Body of pancreas (tissue), 4 donors: ENCODE results near the gene RALB.

Experiments
- POLR2A ChIP-seq, 3 donors: fragments of 450-650 bp; IDR thresholded peaks; one replicate each; pipeline ENCODE4 v1.6.1; 2016; ENCODE audit warnings: antibody characterized with exemption in 3 of 3, mild to moderate bottlenecking in 2 of 3
- TF ChIP-seq, protein P1 (sequence below), 7 experiments: fragments of 450-650 bp in 4 of 7; fragments of 200-600 bp in 3 of 7; sonication (generic) in 3 of 7; IDR thresholded peaks; one replicate each; pipeline ENCODE4 v1.5.1; 2016 to 2019; ENCODE audit warnings: antibody characterized with exemption in 7 of 7

DNA sequence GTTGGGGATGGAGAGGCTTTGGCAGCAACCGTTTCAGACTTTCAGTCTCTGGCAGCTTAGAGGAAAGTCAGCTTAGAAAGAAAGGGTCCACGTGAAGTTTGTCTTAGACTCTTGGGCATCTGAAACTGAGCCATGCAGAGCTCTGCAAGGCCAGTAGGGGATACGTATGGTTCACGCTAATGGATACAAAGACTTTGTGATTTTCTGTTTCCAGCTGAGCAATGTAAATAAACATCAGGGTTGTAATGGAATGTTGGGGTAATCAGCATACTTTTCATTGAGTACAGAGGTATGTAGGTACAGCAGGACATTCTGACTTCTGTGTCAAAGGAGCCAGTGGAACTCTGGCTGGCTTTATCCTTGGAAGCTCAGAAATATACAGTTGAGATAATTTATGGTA is 31.0 kb downstream of the RALB start:
- TF ChIP-seq POLR2A (IDR thresholded peaks at IDR 0.05), result no peak
- TF ChIP-seq, protein P1, sequence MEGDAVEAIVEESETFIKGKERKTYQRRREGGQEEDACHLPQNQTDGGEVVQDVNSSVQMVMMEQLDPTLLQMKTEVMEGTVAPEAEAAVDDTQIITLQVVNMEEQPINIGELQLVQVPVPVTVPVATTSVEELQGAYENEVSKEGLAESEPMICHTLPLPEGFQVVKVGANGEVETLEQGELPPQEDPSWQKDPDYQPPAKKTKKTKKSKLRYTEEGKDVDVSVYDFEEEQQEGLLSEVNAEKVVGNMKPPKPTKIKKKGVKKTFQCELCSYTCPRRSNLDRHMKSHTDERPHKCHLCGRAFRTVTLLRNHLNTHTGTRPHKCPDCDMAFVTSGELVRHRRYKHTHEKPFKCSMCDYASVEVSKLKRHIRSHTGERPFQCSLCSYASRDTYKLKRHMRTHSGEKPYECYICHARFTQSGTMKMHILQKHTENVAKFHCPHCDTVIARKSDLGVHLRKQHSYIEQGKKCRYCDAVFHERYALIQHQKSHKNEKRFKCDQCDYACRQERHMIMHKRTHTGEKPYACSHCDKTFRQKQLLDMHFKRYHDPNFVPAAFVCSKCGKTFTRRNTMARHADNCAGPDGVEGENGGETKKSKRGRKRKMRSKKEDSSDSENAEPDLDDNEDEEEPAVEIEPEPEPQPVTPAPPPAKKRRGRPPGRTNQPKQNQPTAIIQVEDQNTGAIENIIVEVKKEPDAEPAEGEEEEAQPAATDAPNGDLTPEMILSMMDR (IDR thresholded peaks at IDR 0.05), result no peak
